Loucy (cell line): Measurements from ENCODE around the gene RARRES2.

Experiments
- H2AFZ ChIP-seq: fragments of 200-600 bp; sonication (generic); 2 replicates; pipeline ENCODE4 v1.6.0; 2016; ENCODE audit warnings: antibody characterized with exemption, mild to moderate bottlenecking, low read length, moderate library complexity
- H3F3A ChIP-seq: fragments of 200-600 bp; 2 replicates; pipeline ENCODE4 v1.6.0; 2016; ENCODE audit warnings: antibody characterized with exemption, low read depth, mild to moderate bottlenecking
- H3K27me3 ChIP-seq: fragments of 200-600 bp; sonication (generic); 2 replicates; pipeline ENCODE4 v1.6.1; 2014; ENCODE audit warnings: low read length, mild to moderate bottlenecking; ENCODE audit not compliant: insufficient read depth, poor library complexity, severe bottlenecking
- H3K36me3 ChIP-seq: fragments of 200-600 bp; sonication (generic); 2 replicates; pipeline ENCODE4 v1.6.1; 2016; ENCODE audit warnings: low read length; ENCODE audit not compliant: insufficient read depth
- H3K4me1 ChIP-seq: fragments of 200-600 bp; sonication (generic); 2 replicates; pipeline ENCODE4 v1.5.1; 2014; ENCODE audit warnings: low read length, mild to moderate bottlenecking; ENCODE audit not compliant: insufficient read depth, poor library complexity, severe bottlenecking
- H3K4me2 ChIP-seq: fragments of 200-600 bp; sonication (generic); 2 replicates; pipeline ENCODE4 v1.6.0; 2014; ENCODE audit warnings: antibody characterized with exemption, low read length, low read depth, mild to moderate bottlenecking; ENCODE audit not compliant: poor library complexity, severe bottlenecking
- H3K4me3 ChIP-seq: fragments of 200-600 bp; sonication (generic); 2 replicates; pipeline ENCODE4 v1.5.1; 2014; ENCODE audit warnings: low read length, mild to moderate bottlenecking, mixed read lengths; ENCODE audit not compliant: poor library complexity, severe bottlenecking
- H3K79me2 ChIP-seq: fragments of 200-600 bp; sonication (generic); 2 replicates; pipeline ENCODE4 v1.6.1; 2014; ENCODE audit warnings: low read length; ENCODE audit not compliant: insufficient read depth
- H3K9ac ChIP-seq: fragments of 200-600 bp; sonication (generic); 2 replicates; pipeline ENCODE4 v1.6.0; 2014; ENCODE audit warnings: mild to moderate bottlenecking, low read depth, low read length, moderate library complexity; ENCODE audit not compliant: poor library complexity, severe bottlenecking
- H3K9me2 ChIP-seq: fragments of 200-600 bp; sonication (generic); replicated peaks from 2 replicates; pipeline ENCODE4 v1.6.1; 2016; ENCODE audit warnings: low read depth, low read length, mixed read lengths
- H3K9me3 ChIP-seq: fragments of 200-600 bp; sonication (generic); 2 replicates; pipeline ENCODE4 v1.6.1; 2014; ENCODE audit warnings: mild to moderate bottlenecking, antibody characterized with exemption, low read length, low read depth; ENCODE audit not compliant: insufficient read depth
- H4K20me1 ChIP-seq: fragments of 200-600 bp; sonication (generic); 2 replicates; pipeline ENCODE4 v1.6.0; 2014; ENCODE audit warnings: antibody characterized with exemption, low read length, mild to moderate bottlenecking; ENCODE audit not compliant: insufficient read depth, poor library complexity, severe bottlenecking
- CTCF ChIP-seq: fragments of 200-600 bp; sonication (generic); conservative IDR thresholded peaks from 2 replicates; pipeline ENCODE4 v1.5.1; 2014; ENCODE audit warnings: mild to moderate bottlenecking, antibody characterized with exemption, low read length
- EZH2phosphoT487 ChIP-seq: fragments of 200-600 bp; IDR thresholded peaks from 2 replicates; pipeline ENCODE4 v1.6.1; 2018; ENCODE audit warnings: antibody characterized with exemption, mild to moderate bottlenecking, moderate library complexity, borderline replicate concordance

RARRES2 gene

GRCh38 chr7:150341263-150342120 is at the start of gene RARRES2:
TSS of gene RARRES2 (minus strand) at chr7:150341629. CDS start at chr7:150340609, 1,020 bp downstream.
- no peak within 1 kb of the TSS for H3K9ac ChIP-seq
- no peak within 1 kb of the TSS for H2AFZ ChIP-seq
- H3F3A ChIP-seq: no peaks in the 10 kb centered on the region
- no peak within 1 kb of the TSS for H3K4me3 ChIP-seq
- no peaks in the 10 kb centered on the region for H3K27me3 ChIP-seq
- no peaks in the 10 kb centered on the region for H3K9me2 ChIP-seq
- H3K4me2 ChIP-seq: no peak within 1 kb of the TSS
- no peaks in the 10 kb centered on the region for H3K4me1 ChIP-seq
- peaks cover 19% of the 10 kb centered on the region; the same call in 1 of the 2 replicates for H3K36me3 ChIP-seq
- TF ChIP-seq EZH2phosphoT487: no peak
- TF ChIP-seq CTCF: no peak
- H3K9me3 ChIP-seq: no peaks in the 10 kb centered on the region
- H4K20me1 ChIP-seq: no peaks in the 10 kb centered on the region
- no peaks in the 10 kb centered on the region for H3K79me2 ChIP-seq

DNA sequence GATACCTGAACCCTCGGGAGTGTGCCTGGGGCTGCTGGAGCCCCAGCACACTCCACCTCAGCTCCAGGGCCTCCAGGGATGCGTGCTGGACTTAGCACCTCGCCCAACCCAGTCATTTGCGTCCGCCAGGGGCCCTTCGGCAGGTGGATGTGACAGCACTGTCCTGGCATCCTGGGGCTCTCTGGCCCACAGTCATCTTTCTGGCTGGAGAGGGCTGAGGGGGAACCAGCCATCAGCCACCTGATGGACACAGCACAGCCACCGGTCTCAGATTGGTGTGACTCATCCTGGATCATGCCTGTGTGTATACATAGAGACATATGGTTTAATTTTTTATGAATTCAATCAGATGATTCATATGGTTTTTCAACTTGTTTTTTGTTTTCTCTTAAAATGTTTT is 48.8 kb upstream of the RARRES2 start:
- Histone ChIP-seq H3K9ac (no peak overlapping the region), H3K79me2 (no peaks in the 10 kb centered on the region; the same call in 1 of the 2 replicates), H3K4me2 (no peak overlapping the region), H3K4me1 (no peaks in the 10 kb centered on the region), H2AFZ (no peak overlapping the region), H3K36me3 (peaks cover 4% of the 10 kb centered on the region; the same call in 1 of the 2 replicates), H3K27me3 (no peaks in the 10 kb centered on the region), H3K9me3 (no peaks in the 10 kb centered on the region), H3F3A (no peaks in the 10 kb centered on the region), H3K9me2 (no peaks in the 10 kb centered on the region), H4K20me1 (no peaks in the 10 kb centered on the region), H3K4me3 (no peak overlapping the region)
- no peak for TF ChIP-seq EZH2phosphoT487
- TF ChIP-seq CTCF: no peak

GRCh38 chr7:150389532-150389816 is 48.0 kb upstream of the RARRES2 start:
- no peaks in the 10 kb centered on the region for H3K9me3 ChIP-seq
- H3K4me2 ChIP-seq: no peak overlapping the region
- peaks cover 4% of the 10 kb centered on the region; the same call in 1 of the 2 replicates for H3K36me3 ChIP-seq
- no peaks in the 10 kb centered on the region for H3K9me2 ChIP-seq
- H4K20me1 ChIP-seq: no peaks in the 10 kb centered on the region
- H3K27me3 ChIP-seq: no peaks in the 10 kb centered on the region
- no peak overlapping the region for H3K4me3 ChIP-seq
- H2AFZ ChIP-seq: no peak overlapping the region
- peaks cover 2% of the 10 kb centered on the region for H3K4me1 ChIP-seq
- TF ChIP-seq CTCF (no peak), EZH2phosphoT487 (no peak)
- H3K9ac ChIP-seq: no peak overlapping the region
- peaks cover 6% of the 10 kb centered on the region; the same call in 1 of the 2 replicates for H3K79me2 ChIP-seq
- no peaks in the 10 kb centered on the region for H3F3A ChIP-seq
